GM12801 (cell line): ENCODE data around the gene AHDC1.

Experiments used
- CTCF ChIP-seq: IDR thresholded peaks from one replicate; pipeline ENCODE4 v1.5.1; 2011; ENCODE audit warnings: control low read depth; ENCODE audit not compliant: insufficient read length; ENCODE audit errors: extremely low read depth

Gene AHDC1

GRCh38 chr1:27555700-27556424 is 48.1 kb downstream of the AHDC1 start:
- no peak for TF ChIP-seq CTCF

- TF ChIP-seq CTCF = no peak
Observed at GRCh38 chr1:27554759-27555699, 48.9 kb downstream of the AHDC1 start.

GRCh38 chr1:27554293-27554692 is 49.7 kb downstream of the AHDC1 start:
- TF ChIP-seq CTCF = no peak

GRCh38 chr1:27552911-27553420 is 51.0 kb downstream of the AHDC1 start:
- TF ChIP-seq CTCF = no peak

- no peak for TF ChIP-seq CTCF
Observed at GRCh38 chr1:27551953-27552312, 52.0 kb downstream of the AHDC1 start.

GRCh38 chr1:27551170-27551952 is 52.6 kb downstream of the AHDC1 start:
- no peak for TF ChIP-seq CTCF
